ENCODE measurements around the gene LYPD6.

DNA sequence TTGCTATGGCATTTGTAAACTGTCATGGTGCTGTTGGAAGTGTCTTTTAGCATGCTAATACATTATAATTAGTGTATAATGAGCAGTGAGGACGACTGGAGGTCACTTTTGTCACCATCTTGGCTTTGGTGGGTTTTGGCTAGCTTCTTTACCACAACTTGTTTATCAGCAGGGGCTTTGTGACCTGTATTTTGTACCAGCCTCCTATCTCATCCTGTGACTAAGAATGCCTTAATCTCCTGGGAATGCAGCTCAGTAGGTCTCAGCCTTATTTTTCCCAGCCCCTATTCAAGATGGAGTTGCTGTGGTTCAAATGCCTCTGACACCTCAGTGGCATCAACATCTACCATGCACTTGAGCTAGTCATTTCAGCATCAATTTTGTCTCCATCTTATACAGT, 29.7 kb downstream of the LYPD6 start:
- no peak for TF ChIP-seq EZH2 (IDR thresholded peaks at IDR 0.05; ENCODE audit: low read depth, unreplicated experiment)
- TF ChIP-seq, protein P1, sequence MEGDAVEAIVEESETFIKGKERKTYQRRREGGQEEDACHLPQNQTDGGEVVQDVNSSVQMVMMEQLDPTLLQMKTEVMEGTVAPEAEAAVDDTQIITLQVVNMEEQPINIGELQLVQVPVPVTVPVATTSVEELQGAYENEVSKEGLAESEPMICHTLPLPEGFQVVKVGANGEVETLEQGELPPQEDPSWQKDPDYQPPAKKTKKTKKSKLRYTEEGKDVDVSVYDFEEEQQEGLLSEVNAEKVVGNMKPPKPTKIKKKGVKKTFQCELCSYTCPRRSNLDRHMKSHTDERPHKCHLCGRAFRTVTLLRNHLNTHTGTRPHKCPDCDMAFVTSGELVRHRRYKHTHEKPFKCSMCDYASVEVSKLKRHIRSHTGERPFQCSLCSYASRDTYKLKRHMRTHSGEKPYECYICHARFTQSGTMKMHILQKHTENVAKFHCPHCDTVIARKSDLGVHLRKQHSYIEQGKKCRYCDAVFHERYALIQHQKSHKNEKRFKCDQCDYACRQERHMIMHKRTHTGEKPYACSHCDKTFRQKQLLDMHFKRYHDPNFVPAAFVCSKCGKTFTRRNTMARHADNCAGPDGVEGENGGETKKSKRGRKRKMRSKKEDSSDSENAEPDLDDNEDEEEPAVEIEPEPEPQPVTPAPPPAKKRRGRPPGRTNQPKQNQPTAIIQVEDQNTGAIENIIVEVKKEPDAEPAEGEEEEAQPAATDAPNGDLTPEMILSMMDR (conservative IDR thresholded peaks at IDR 0.05; ENCODE audit: low read depth in 2 of 2), result no peak
- TF ChIP-seq POLR2AphosphoS5 (IDR thresholded peaks at IDR 0.05; ENCODE audit: low read depth), result no peak
- no peak for TF ChIP-seq EZH2phosphoT487 (IDR thresholded peaks at IDR 0.05; ENCODE audit: unreplicated experiment)
- TF ChIP-seq ZNF331 (CRISPR knock-in tag; IDR thresholded peaks at IDR 0.05; ENCODE audit: low read depth), result no peak
- TF ChIP-seq, protein P2, sequence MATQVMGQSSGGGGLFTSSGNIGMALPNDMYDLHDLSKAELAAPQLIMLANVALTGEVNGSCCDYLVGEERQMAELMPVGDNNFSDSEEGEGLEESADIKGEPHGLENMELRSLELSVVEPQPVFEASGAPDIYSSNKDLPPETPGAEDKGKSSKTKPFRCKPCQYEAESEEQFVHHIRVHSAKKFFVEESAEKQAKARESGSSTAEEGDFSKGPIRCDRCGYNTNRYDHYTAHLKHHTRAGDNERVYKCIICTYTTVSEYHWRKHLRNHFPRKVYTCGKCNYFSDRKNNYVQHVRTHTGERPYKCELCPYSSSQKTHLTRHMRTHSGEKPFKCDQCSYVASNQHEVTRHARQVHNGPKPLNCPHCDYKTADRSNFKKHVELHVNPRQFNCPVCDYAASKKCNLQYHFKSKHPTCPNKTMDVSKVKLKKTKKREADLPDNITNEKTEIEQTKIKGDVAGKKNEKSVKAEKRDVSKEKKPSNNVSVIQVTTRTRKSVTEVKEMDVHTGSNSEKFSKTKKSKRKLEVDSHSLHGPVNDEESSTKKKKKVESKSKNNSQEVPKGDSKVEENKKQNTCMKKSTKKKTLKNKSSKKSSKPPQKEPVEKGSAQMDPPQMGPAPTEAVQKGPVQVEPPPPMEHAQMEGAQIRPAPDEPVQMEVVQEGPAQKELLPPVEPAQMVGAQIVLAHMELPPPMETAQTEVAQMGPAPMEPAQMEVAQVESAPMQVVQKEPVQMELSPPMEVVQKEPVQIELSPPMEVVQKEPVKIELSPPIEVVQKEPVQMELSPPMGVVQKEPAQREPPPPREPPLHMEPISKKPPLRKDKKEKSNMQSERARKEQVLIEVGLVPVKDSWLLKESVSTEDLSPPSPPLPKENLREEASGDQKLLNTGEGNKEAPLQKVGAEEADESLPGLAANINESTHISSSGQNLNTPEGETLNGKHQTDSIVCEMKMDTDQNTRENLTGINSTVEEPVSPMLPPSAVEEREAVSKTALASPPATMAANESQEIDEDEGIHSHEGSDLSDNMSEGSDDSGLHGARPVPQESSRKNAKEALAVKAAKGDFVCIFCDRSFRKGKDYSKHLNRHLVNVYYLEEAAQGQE (IDR thresholded peaks at IDR 0.05; ENCODE audit: unreplicated experiment), result no peak
- TF ChIP-seq CREB1 (CRISPR knock-in tag; IDR thresholded peaks at IDR 0.05; ENCODE audit: low read depth), result no peak
- TF ChIP-seq JUNB (IDR thresholded peaks at IDR 0.05; ENCODE audit: unreplicated experiment), result no peak
- TF ChIP-seq NANOG (IDR thresholded peaks at IDR 0.05; ENCODE audit: borderline replicate concordance), result no peak
- TF ChIP-seq STAT1 (IDR thresholded peaks at IDR 0.05; ENCODE audit: unreplicated experiment), result no peak

All from GM23338 (cell line).